Measurements from ENCODE around the gene VWDE.

- TF ChIP-seq CTCF (IDR thresholded peaks at IDR 0.05 in 2 of 3, conservative IDR thresholded peaks at IDR 0.05 in 1 of 3; ENCODE audit: borderline replicate concordance in 1 of 3, insufficient read depth in 1 of 3, low read depth in 2 of 3, low read length in 2 of 3) (no peak), POLR2AphosphoS5 (IDR thresholded peaks at IDR 0.05; ENCODE audit: low read depth, low read length) (no peak), POLR2A (IDR thresholded peaks at IDR 0.05; ENCODE audit: borderline replicate concordance, extremely low read depth, insufficient read depth, insufficient read length) (no peak), EZH2 (IDR thresholded peaks at IDR 0.05) (no peak), FOSL1 (IDR thresholded peaks at IDR 0.05; ENCODE audit: low read depth) (no peak), RAD21 (IDR thresholded peaks at IDR 0.05; ENCODE audit: low read depth) (no peak)
These were observed 52.7 kb downstream of the VWDE start for GRCh38 chr7:12350971-12351370.
